Forelimb muscle (tissue), 1 donor: Measurements from ENCODE around the gene SUPT3H. TPM values are rescaled to one million over a fixed set of nuclear protein-coding genes. Genes with fewer than 3 reads are reported as not detected.

ENCODE experiments used
- DNase-seq: peaks from one replicate; pipeline ENCODE4 v3.0.0-alpha.2; 2013; ENCODE audit warnings: low read depth
- polyA plus RNA-seq: library from polyadenylated mRNA; unstranded; fragments of 120-200 nt; gene quantifications from one replicate; pipeline ENCODE4 v1.2.1, GENCODE V29; 2013; ENCODE audit not compliant: insufficient read length

The SUPT3H gene
- polyA plus RNA-seq, 1 donor: 10.8 TPM

- DNase-seq: no peak
These were observed 422.6 kb downstream of the SUPT3H start for GRCh38 chr6:44955145-44955544.

- DNase-seq: no peak
These were observed 423.5 kb downstream of the SUPT3H start for GRCh38 chr6:44954281-44954680.

GRCh38 chr6:44951253-44951747 is 426.4 kb downstream of the SUPT3H start:
- no peak for DNase-seq

- no peak for DNase-seq
These were observed 428.0 kb downstream of the SUPT3H start for GRCh38 chr6:44949596-44950201.

- DNase-seq: no peak
These were observed 434.2 kb downstream of the SUPT3H start for GRCh38 chr6:44943541-44943940.

GRCh38 chr6:44942798-44943197 is 434.9 kb downstream of the SUPT3H start:
- no peak for DNase-seq

GRCh38 chr6:44942201-44942600 is 435.5 kb downstream of the SUPT3H start:
- no peak for DNase-seq

- no peak for DNase-seq
These were observed 437.4 kb downstream of the SUPT3H start for GRCh38 chr6:44940367-44940766.

GRCh38 chr6:44935693-44936300 is 441.9 kb downstream of the SUPT3H start:
- no peak for DNase-seq

GRCh38 chr6:44933108-44933507 is 444.6 kb downstream of the SUPT3H start:
- no peak for DNase-seq

- DNase-seq: no peak
These were observed 445.1 kb downstream of the SUPT3H start for GRCh38 chr6:44932651-44933091.

- DNase-seq: no peak
These were observed 446.3 kb downstream of the SUPT3H start for GRCh38 chr6:44931385-44931784.

- DNase-seq: no peak
These were observed 451.2 kb downstream of the SUPT3H start for GRCh38 chr6:44926556-44926955.

- no peak for DNase-seq
These were observed 452.5 kb downstream of the SUPT3H start for GRCh38 chr6:44925100-44925739.

GRCh38 chr6:44923444-44923843 is 454.3 kb downstream of the SUPT3H start:
- DNase-seq: no peak

- no peak for DNase-seq
These were observed 455.9 kb downstream of the SUPT3H start for GRCh38 chr6:44921798-44922197.

- DNase-seq: no peak
These were observed 456.7 kb downstream of the SUPT3H start for GRCh38 chr6:44920952-44921491.

GRCh38 chr6:44918671-44919296 is 458.9 kb downstream of the SUPT3H start:
- DNase-seq: no peak

GRCh38 chr6:44917430-44917829 is 460.3 kb downstream of the SUPT3H start:
- no peak for DNase-seq

- no peak for DNase-seq
These were observed 462.6 kb downstream of the SUPT3H start for GRCh38 chr6:44915111-44915510.

- DNase-seq: no peak
These were observed 463.6 kb downstream of the SUPT3H start for GRCh38 chr6:44914141-44914540.

- DNase-seq: no peak
These were observed 471.0 kb downstream of the SUPT3H start for GRCh38 chr6:44906761-44907160.
